ENCODE results near the gene PARD3B.

PARD3B gene

DNA sequence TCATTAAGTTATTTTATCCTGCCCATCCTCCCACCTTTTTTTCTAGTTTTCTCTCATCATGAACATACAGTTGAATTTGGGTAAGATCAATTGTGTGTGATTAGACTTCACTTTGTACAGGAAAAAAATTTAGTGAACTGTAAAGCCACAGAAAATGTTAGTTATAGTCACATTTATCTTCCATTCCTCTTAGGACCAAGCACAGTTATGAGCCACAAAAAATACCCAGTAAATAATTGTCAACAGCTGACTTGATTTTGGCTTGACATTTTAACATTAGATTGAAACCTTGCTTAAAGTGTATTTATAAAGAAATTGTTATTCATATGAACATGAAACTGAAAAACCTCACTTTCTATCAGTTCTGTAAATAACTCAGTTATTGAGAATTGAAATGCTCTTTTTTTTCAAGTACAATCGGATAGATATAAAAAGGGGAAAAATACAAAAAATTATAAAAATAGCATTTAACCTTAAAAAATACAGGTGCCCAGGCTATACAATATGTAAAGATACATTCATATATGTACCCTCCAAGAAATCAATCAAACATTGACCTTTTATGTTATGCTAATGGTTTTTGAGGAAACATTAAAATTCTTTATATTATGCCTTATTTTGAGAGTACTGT lies 747.5 kb downstream of the PARD3B start:
- DNase-seq (ENCODE audit: extremely low read depth, insufficient read length) = no peak
- TF ChIP-seq, protein P1, sequence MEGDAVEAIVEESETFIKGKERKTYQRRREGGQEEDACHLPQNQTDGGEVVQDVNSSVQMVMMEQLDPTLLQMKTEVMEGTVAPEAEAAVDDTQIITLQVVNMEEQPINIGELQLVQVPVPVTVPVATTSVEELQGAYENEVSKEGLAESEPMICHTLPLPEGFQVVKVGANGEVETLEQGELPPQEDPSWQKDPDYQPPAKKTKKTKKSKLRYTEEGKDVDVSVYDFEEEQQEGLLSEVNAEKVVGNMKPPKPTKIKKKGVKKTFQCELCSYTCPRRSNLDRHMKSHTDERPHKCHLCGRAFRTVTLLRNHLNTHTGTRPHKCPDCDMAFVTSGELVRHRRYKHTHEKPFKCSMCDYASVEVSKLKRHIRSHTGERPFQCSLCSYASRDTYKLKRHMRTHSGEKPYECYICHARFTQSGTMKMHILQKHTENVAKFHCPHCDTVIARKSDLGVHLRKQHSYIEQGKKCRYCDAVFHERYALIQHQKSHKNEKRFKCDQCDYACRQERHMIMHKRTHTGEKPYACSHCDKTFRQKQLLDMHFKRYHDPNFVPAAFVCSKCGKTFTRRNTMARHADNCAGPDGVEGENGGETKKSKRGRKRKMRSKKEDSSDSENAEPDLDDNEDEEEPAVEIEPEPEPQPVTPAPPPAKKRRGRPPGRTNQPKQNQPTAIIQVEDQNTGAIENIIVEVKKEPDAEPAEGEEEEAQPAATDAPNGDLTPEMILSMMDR (IDR thresholded peaks at IDR 0.05; ENCODE audit: insufficient read depth, low read length, poor library complexity, severe bottlenecking) = no peak
- Histone ChIP-seq H3K36me3 (ENCODE audit: control insufficient read depth, insufficient read depth, low read length) (no peaks in the 10 kb centered on the region), H3K27me3 (replicated peaks; ENCODE audit: control insufficient read depth, insufficient read depth, low read length) (no peaks in the 10 kb centered on the region), H3K4me3 (replicated peaks; ENCODE audit: low read depth, low read length) (no peak overlapping the region)

DNA sequence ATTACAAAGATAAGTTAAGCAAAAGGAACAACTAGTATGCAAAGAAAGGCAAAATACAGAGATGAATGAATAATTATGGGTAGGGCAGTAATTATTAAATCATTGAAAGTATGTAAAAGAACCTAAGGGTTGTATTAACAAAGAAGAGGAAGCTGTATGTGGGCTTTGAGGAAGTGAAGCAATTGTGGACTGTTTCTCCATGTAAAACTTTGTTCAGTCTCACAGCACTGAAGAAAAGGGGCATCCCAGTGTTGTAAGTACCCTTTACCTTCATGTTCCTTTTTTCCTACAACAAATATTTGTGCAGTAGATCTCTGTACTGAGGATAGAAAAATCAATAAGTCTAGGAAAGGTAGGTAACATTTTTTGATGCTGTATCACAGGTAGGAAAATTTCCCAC lies 748.3 kb downstream of the PARD3B start:
- H3K36me3 ChIP-seq (ENCODE audit: control insufficient read depth, insufficient read depth, low read length) = no peaks in the 10 kb centered on the region
- H3K4me3 ChIP-seq (replicated peaks; ENCODE audit: low read depth, low read length) = no peak overlapping the region
- TF ChIP-seq, protein P1 (IDR thresholded peaks at IDR 0.05; ENCODE audit: insufficient read depth, low read length, poor library complexity, severe bottlenecking) = no peak
- no peak for DNase-seq (ENCODE audit: extremely low read depth, insufficient read length)
- no peaks in the 10 kb centered on the region for H3K27me3 ChIP-seq (replicated peaks; ENCODE audit: control insufficient read depth, insufficient read depth, low read length)

DNA sequence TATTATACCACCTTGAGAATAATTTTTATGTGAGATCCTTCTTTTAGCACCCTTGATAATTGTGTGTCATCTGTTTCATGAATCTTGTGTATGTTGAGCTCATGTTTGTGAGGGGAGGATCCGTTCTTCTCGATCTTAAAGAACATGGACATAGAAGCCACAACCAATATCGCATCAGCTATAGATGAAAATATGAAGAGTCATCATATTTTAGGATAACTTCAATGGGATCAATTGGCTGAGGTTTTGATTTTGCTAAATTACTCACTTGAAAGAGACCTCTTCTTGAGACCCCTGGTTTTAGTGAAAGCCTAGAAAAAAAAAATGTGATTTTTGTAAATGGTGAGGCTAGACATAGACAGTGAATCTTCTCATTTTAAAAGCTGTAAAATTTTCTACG lies 751.7 kb downstream of the PARD3B start:
- no peak for DNase-seq (ENCODE audit: extremely low read depth, insufficient read length)
- TF ChIP-seq, protein P1 (IDR thresholded peaks at IDR 0.05; ENCODE audit: insufficient read depth, low read length, poor library complexity, severe bottlenecking) = no peak
- Histone ChIP-seq H3K27me3 (replicated peaks; ENCODE audit: control insufficient read depth, insufficient read depth, low read length) (no peaks in the 10 kb centered on the region), H3K4me3 (replicated peaks; ENCODE audit: low read depth, low read length) (no peak overlapping the region), H3K36me3 (ENCODE audit: control insufficient read depth, insufficient read depth, low read length) (no peaks in the 10 kb centered on the region)

DNA sequence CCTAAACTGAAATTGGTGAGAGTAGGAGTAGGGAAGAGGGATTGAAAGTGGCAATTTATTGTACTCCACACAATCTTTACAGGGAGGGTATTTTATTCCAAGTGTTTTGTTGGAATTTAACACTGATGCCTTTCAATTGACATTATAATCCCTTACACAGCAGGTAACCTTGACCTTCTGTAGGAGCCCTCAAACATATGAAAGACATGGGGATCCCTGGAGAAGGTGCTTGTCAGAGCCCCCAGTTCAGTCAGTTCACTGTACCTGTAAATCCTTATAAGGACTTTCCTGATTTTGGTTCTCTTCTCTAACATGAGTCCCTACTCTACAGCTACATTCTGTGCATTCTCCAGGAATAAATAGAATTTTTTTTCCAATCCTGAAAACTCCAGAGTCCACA lies 752.1 kb downstream of the PARD3B start:
- H3K36me3 ChIP-seq (ENCODE audit: control insufficient read depth, insufficient read depth, low read length) = no peaks in the 10 kb centered on the region
- H3K27me3 ChIP-seq (replicated peaks; ENCODE audit: control insufficient read depth, insufficient read depth, low read length) = no peaks in the 10 kb centered on the region; the same call in 1 of the 2 replicates
- H3K4me3 ChIP-seq (replicated peaks; ENCODE audit: low read depth, low read length) = no peak overlapping the region
- DNase-seq (ENCODE audit: extremely low read depth, insufficient read length) = no peak
- TF ChIP-seq, protein P1 (IDR thresholded peaks at IDR 0.05; ENCODE audit: insufficient read depth, low read length, poor library complexity, severe bottlenecking) = no peak

DNA sequence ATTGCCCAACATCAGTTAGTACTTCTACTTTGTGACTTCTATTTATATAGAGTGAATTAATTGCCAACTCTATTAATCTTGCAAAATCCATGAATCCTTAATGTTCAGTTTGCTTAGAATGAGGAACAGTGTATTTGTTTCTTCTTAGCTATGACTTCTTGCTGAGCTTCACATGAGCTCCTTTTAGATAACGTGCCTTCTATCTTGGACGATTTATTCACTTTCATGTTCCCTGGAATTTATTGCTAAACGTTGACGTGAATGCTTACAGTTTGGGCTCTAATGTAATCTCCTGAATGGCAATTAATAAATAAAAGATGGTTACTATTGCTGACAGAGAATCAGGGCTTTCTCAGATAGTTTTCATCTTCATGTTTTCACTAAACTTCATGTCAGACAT lies 752.6 kb downstream of the PARD3B start:
- no peaks in the 10 kb centered on the region for H3K36me3 ChIP-seq (ENCODE audit: control insufficient read depth, insufficient read depth, low read length)
- TF ChIP-seq, protein P1 (IDR thresholded peaks at IDR 0.05; ENCODE audit: insufficient read depth, low read length, poor library complexity, severe bottlenecking) = no peak
- no peak for DNase-seq (ENCODE audit: extremely low read depth, insufficient read length)

DNA sequence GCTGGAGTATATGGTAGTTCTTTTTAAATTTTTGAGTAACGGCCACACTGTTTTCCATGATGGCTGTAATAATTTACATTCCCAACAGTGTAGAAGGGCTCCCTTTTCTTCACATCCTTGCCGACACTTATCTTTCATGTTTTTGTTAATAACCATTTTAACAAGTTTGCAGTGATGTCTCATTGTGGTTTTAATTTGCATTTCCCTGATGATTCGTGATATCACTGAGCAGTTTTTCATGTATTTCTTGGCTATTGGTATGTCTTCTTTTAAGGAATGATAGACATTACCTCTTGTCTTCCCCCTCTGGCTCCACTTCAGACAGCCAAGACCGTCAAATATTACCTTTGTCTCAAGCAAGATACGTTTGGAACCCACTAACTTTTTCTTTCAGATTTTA lies 765.9 kb downstream of the PARD3B start:
- TF ChIP-seq, protein P1 (IDR thresholded peaks at IDR 0.05; ENCODE audit: insufficient read depth, low read length, poor library complexity, severe bottlenecking) = no peak
- Histone ChIP-seq H3K4me3 (replicated peaks; ENCODE audit: low read depth, low read length) (no peak overlapping the region), H3K27me3 (replicated peaks; ENCODE audit: control insufficient read depth, insufficient read depth, low read length) (no peaks in the 10 kb centered on the region), H3K36me3 (ENCODE audit: control insufficient read depth, insufficient read depth, low read length) (no peaks in the 10 kb centered on the region)
- DNase-seq (ENCODE audit: extremely low read depth, insufficient read length) = no peak

More for the DNA sequence above, 752.6 kb downstream of the PARD3B start:
- H3K27me3 ChIP-seq (replicated peaks; ENCODE audit: control insufficient read depth, insufficient read depth, low read length) = no peaks in the 10 kb centered on the region; the same call in 1 of the 2 replicates
- no peak overlapping the region for H3K4me3 ChIP-seq (replicated peaks; ENCODE audit: low read depth, low read length)
